OCI-LY3 (cell line): ENCODE data around the gene PPM1B.

Source experiments
- CTCF ChIP-seq: fragments of 200-600, 300-600 bp; sonication (generic); IDR thresholded peaks from 2 replicates; pipeline ENCODE4 v1.5.1; 2014; ENCODE audit warnings: antibody characterized with exemption, low read length, low read depth
- EZH2phosphoT487 ChIP-seq: fragments of 200-600 bp; shearing (Covaris generic); IDR thresholded peaks from 2 replicates; pipeline ENCODE4 v1.6.1; 2018; ENCODE audit warnings: antibody characterized with exemption, mixed run types, low read depth

GRCh38 chr2:44211183-44211582 is 42.5 kb downstream of the PPM1B start:
- no peak for TF ChIP-seq CTCF
- no peak for TF ChIP-seq EZH2phosphoT487
